ENCODE data around the gene CCDC7. TPM values are rescaled to one million over a fixed set of nuclear protein-coding genes. Genes with fewer than 3 reads are reported as not detected.
"Not testable (repeated sequence)": the region's sequence is repeated elsewhere in the genome, so short reads cannot be mapped to it uniquely, and the experiment has no call there.

Gene CCDC7
- total RNA-seq, 1 donor from 2014 or later: 24.7 TPM

DNA sequence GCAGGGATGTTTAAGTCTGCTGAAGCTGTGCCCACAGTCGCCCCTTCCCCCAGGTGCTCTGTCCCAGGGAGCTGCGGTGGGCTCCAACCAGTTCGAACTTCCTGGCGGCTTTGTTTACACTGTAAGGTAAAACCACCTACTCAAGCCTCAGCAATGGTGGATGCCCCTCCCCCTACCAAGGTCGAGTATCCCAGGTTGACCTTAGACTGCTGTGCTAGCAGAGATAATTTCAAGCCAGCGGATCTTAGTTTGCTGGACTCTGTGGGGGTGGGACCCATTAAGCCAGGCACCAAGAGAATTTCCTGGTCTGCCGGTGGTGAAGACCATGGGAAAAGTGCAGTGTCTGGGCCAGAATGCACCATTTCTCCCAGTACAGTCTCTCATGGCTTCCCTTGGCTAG lies 56.0 kb downstream of the CCDC7 start:
- DNase-seq: no peak
- no peak overlapping the region for H3K4me3 ChIP-seq
- intact Hi-C loops (cut with micrococcal nuclease): no loop called here
- TF ChIP-seq, protein P1, sequence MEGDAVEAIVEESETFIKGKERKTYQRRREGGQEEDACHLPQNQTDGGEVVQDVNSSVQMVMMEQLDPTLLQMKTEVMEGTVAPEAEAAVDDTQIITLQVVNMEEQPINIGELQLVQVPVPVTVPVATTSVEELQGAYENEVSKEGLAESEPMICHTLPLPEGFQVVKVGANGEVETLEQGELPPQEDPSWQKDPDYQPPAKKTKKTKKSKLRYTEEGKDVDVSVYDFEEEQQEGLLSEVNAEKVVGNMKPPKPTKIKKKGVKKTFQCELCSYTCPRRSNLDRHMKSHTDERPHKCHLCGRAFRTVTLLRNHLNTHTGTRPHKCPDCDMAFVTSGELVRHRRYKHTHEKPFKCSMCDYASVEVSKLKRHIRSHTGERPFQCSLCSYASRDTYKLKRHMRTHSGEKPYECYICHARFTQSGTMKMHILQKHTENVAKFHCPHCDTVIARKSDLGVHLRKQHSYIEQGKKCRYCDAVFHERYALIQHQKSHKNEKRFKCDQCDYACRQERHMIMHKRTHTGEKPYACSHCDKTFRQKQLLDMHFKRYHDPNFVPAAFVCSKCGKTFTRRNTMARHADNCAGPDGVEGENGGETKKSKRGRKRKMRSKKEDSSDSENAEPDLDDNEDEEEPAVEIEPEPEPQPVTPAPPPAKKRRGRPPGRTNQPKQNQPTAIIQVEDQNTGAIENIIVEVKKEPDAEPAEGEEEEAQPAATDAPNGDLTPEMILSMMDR (IDR thresholded peaks at IDR 0.05; ENCODE audit: borderline replicate concordance): no peak
- no peaks in the 10 kb centered on the region for H3K27me3 ChIP-seq (ENCODE audit: low read depth)
- H3K36me3 ChIP-seq: peaks cover 14% of the 10 kb centered on the region
- H3K9me3 ChIP-seq (replicated peaks): no peaks in the 10 kb centered on the region
- H3K4me1 ChIP-seq: no peaks in the 10 kb centered on the region
- no peak overlapping the region for H3K27ac ChIP-seq (replicated peaks)

DNA sequence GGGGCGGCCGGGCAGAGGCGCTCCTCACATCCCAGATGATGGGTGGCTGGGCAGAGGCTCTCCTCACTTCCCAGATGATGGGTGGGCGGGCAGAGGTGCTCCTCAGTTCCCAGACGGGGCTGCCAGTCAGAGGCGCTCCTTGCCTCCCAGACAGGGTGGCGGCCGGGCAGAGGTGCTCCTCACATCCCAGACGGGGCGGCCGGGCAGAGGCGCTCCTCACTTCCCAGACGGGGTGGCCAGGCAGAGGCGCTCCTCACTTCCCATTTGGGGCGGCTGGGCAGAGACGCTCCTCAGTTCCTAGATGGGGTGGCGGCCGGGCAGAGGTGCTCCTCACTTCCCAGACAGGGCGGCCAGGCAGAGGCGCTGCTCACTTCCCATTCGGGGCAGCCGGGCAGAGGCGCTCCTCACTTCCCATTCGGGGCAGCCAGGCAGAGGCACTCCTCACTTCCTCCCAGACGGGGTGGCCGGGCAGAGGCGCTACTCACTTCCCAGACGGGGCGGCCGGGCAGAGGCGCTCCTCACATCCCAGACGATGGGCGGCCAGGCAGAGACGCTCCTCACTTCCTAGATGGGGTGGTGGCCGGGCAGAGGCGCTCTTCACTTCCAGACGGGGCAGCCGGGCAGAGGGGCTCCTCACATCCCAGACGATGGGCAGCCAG lies 60.0 kb downstream of the CCDC7 start:
- H3K27ac ChIP-seq (replicated peaks); H3K9me3 ChIP-seq (replicated peaks); H3K4me1 ChIP-seq; H3K4me3 ChIP-seq; intact Hi-C loops (cut with micrococcal nuclease); H3K27me3 ChIP-seq (ENCODE audit: low read depth); DNase-seq: not testable (repeated sequence)
- peaks cover 33% of the 10 kb centered on the region for H3K36me3 ChIP-seq

DNA sequence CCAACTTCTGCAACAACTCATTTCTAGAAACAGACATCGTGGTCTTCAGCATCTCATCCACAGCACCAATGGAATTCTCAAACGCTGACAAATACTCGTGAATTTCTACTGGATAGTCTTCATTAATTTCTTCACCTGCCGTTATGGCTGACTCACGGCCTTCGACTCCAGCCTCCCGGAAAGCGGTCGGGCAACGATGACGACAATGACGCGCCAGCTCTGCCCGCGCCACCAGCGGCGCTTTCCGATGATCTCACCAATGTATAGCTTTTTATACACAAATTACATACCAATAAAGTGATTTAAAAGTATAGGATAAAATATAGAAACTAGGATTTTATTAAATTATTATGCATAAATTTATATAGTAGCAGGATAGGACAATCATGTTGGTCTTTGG lies 65.7 kb downstream of the CCDC7 start:
- intact Hi-C loops (cut with micrococcal nuclease): no loop called here
- DNase-seq: no peak
- no peaks in the 10 kb centered on the region for H3K27me3 ChIP-seq (ENCODE audit: low read depth)
- H3K9me3 ChIP-seq (replicated peaks): peaks cover 7% of the 10 kb centered on the region
- TF ChIP-seq, protein P1 (IDR thresholded peaks at IDR 0.05; ENCODE audit: borderline replicate concordance): no peak
- H3K36me3 ChIP-seq: peaks cover 35% of the 10 kb centered on the region
- no peak overlapping the region for H3K4me3 ChIP-seq
- H3K4me1 ChIP-seq: no peaks in the 10 kb centered on the region
- H3K27ac ChIP-seq (replicated peaks): no peak overlapping the region

DNA sequence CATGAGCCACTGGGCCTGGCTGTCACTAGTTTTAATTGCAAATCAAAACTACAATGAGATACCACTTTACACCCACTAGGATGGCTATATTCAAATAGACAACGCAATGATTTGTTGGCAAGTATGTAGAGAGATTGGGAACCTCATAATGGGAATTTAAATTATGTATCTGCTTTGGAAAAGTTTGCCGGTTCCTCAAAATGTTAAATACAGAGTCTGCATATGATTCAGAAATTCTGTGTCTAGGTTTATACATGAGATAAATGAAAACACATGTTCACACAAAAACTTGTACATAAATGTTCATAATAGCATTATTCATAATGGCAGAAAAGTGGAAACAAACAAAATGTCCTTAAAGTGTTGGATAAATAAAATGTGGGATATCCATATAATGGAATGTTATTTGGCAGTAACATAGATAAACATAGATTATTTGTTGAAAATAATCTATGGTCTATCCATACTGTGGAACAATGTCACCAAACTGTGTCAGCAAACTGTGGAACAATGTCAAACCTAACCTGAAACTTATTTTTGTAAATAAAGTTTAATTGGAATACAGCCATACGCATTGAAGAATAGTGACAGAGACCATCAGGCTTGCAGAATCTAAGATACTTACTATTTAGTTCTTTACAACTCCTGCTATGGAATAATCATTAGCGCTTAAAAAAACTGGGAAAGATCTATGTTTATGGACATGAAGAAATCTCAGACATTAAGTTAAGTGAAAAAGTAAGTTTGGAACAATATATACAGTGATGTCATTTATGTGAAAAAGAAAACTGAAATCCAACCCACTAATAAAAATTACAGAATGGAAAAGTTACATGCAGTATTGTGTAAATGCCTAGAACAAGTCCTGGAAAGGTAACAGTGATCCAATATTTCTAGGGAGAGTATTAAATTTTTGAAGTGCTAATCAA lies 70.9 kb downstream of the CCDC7 start:
- H3K4me1 ChIP-seq: no peaks in the 10 kb centered on the region
- DNase-seq: no peak
- H3K27me3 ChIP-seq (ENCODE audit: low read depth): no peaks in the 10 kb centered on the region
- H3K36me3 ChIP-seq: peaks cover 8% of the 10 kb centered on the region
- no peak overlapping the region for H3K4me3 ChIP-seq
- H3K27ac ChIP-seq (replicated peaks): no peak overlapping the region
- intact Hi-C loops (cut with micrococcal nuclease): no loop called here
- TF ChIP-seq, protein P1 (IDR thresholded peaks at IDR 0.05; ENCODE audit: borderline replicate concordance): no peak
- peaks cover 22% of the 10 kb centered on the region for H3K9me3 ChIP-seq (replicated peaks)

DNA sequence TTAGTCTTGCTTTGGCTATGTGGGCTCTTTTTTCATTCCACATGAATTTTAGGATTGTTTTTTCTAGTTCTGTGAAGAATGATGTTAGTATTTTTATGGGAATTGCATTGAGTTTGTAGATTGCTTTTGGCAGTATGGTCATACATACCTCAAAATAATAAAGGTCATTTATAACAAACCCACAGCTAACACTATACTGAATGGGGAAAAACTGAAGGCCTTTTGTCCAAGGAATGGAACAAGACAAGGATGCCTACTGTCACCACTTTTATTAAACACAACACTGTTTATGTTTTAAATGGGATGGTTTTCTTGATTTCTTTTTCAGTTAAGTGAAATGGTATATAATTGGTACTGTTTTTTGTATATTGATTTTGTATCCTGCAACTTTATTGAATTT lies 84.3 kb downstream of the CCDC7 start:
- TF ChIP-seq, protein P1 (IDR thresholded peaks at IDR 0.05; ENCODE audit: borderline replicate concordance): no peak
- H3K4me1 ChIP-seq: no peaks in the 10 kb centered on the region
- H3K36me3 ChIP-seq: peaks cover 21% of the 10 kb centered on the region
- H3K27me3 ChIP-seq (ENCODE audit: low read depth): no peaks in the 10 kb centered on the region
- intact Hi-C loops (cut with micrococcal nuclease): no loop called here
- H3K9me3 ChIP-seq (replicated peaks): peaks cover 18% of the 10 kb centered on the region
- DNase-seq: no peak
- no peak overlapping the region for H3K4me3 ChIP-seq
- no peak overlapping the region for H3K27ac ChIP-seq (replicated peaks)

DNA sequence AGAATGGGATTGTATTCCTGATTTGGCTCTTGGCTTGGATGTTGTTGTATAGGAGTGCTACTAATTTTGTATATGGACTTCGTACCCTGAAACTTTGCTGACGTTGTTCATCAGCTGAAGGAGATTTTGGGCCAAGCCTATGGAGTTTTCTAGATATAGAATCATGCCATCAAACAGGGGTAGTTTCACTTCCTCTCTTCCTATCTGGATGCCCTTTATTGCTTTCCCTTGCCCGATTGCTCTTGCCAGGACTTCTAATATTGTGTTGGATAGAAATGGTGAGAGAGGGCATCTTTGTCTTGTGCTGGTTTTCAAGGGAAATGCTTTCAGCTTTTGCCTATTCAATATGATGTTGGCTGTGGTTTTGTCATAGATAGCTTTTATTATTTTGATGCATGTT lies 92.3 kb downstream of the CCDC7 start:
- H3K9me3 ChIP-seq (replicated peaks): peaks cover 25% of the 10 kb centered on the region
- H3K27ac ChIP-seq (replicated peaks): no peak overlapping the region
- H3K36me3 ChIP-seq: peaks cover 12% of the 10 kb centered on the region
- H3K4me1 ChIP-seq: no peaks in the 10 kb centered on the region
- TF ChIP-seq, protein P1 (IDR thresholded peaks at IDR 0.05; ENCODE audit: borderline replicate concordance): no peak
- DNase-seq: no peak
- H3K4me3 ChIP-seq: no peak overlapping the region
- intact Hi-C loops (cut with micrococcal nuclease): no loop called here
- no peaks in the 10 kb centered on the region for H3K27me3 ChIP-seq (ENCODE audit: low read depth)
